H1 (cell line): Measurements from ENCODE around the gene DAP. TPM values are rescaled to one million over a fixed set of nuclear protein-coding genes. Genes with fewer than 3 reads are reported as not detected.

Experiments used
- CTCF ChIA-PET: fragments of 300-600 bp; sonication (Branson Sonifier 250); formaldehyde crosslinking; loops from one replicate; lab custom pipeline; 2021; ENCODE audit not compliant: partially characterized antibody; lab: Charles Lee
- POLR2A ChIA-PET: fragments of 300-600 bp; sonication (Branson Sonifier 250); formaldehyde crosslinking; loops from one replicate; lab custom pipeline; 2021; ENCODE audit warnings: inconsistent platforms; ENCODE audit not compliant: partially characterized antibody; lab: Charles Lee
- DNase-seq, 2 experiments: peaks; one replicate each; pipeline versions ENCODE4 v3.0.0 to v3.0.0-alpha.2; 2010 to 2022; ENCODE audit warnings: low spot score in 2 of 2, low read depth in 1 of 2, mixed read lengths in 1 of 2
- FAIRE-seq: peaks from 2 replicates; lab custom pipeline; 2011; peaks lifted over from hg19 to GRCh38; lab: Jason Lieb, UNC
- H2AFZ ChIP-seq: 2 replicates; pipeline ENCODE4 v1.8.1; 2012; ENCODE audit warnings: low read length, inconsistent platforms
- H2AK5ac ChIP-seq: 2 replicates; pipeline ENCODE4 v1.6.1; 2013; ENCODE audit warnings: low read depth, low read length
- H2BK120ac ChIP-seq: replicated peaks from 2 replicates; pipeline ENCODE3; 2013; ENCODE audit warnings: low read depth, low read length, inconsistent platforms
- H2BK12ac ChIP-seq: 2 replicates; pipeline ENCODE4 v1.6.1; 2013; ENCODE audit warnings: low read depth, low read length
- H2BK15ac ChIP-seq: 2 replicates; pipeline ENCODE4 v1.6.1; 2013; ENCODE audit warnings: low read length
- H2BK20ac ChIP-seq: 2 replicates; pipeline ENCODE4 v1.6.1; 2013; ENCODE audit warnings: low read length
- H2BK5ac ChIP-seq: 2 replicates; pipeline ENCODE4 v1.6.1; 2013; ENCODE audit warnings: low read depth, low read length
- H3K14ac ChIP-seq: 2 replicates; pipeline ENCODE4 v1.6.1; 2013; ENCODE audit warnings: inconsistent platforms; ENCODE audit not compliant: insufficient read length
- H3K18ac ChIP-seq: 2 replicates; pipeline ENCODE4 v1.6.1; 2013; ENCODE audit warnings: low read length; ENCODE audit errors: extremely low read depth
- H3K23ac ChIP-seq: 2 replicates; pipeline ENCODE4 v1.6.1; 2013; ENCODE audit warnings: inconsistent platforms; ENCODE audit not compliant: insufficient read length
- H3K23me2 ChIP-seq: 2 replicates; pipeline ENCODE4 v1.6.1; 2013; ENCODE audit warnings: low read depth, low read length
- H3K27ac ChIP-seq: 2 replicates; pipeline ENCODE4 v1.6.1; 2011; ENCODE audit warnings: low read depth, low read length, inconsistent platforms
- H3K27me3 ChIP-seq, 4 experiments: replicated peaks in 1 of 4; 1 replicate in 1 of 4; 2 replicates in 3 of 4; pipeline versions ENCODE4 v1.6.1 to v1.8.1; 2011 to 2013; ENCODE audit warnings: low read length in 3 of 4, mild to moderate bottlenecking in 3 of 4, inconsistent platforms in 2 of 4, mixed read lengths in 2 of 4, moderate library complexity in 1 of 4; ENCODE audit not compliant: control insufficient read depth in 3 of 4, insufficient read depth in 3 of 4; ENCODE audit errors: extremely low read depth in 1 of 4
- H3K36me3 ChIP-seq, 4 experiments: 2 replicates each; pipeline versions ENCODE4 v1.6.1 to v1.8.1; 2011 to 2013; ENCODE audit warnings: mild to moderate bottlenecking in 4 of 4, low read length in 3 of 4, moderate library complexity in 2 of 4, control low read depth in 1 of 4, inconsistent platforms in 1 of 4; ENCODE audit not compliant: insufficient read depth in 4 of 4, control insufficient read depth in 2 of 4
- H3K4ac ChIP-seq: replicated peaks from 2 replicates; pipeline ENCODE3; 2013; ENCODE audit warnings: low read length, low read depth, mixed read lengths, inconsistent platforms; ENCODE audit not compliant: insufficient read length
- H3K4me1 ChIP-seq, 4 experiments: replicated peaks in 1 of 4; 1 replicate in 1 of 4; 2 replicates in 3 of 4; pipeline versions ENCODE4 v1.6.1 to v1.8.1; 2011 to 2013; ENCODE audit warnings: low read length in 3 of 4, inconsistent platforms in 2 of 4, mixed read lengths in 1 of 4; ENCODE audit not compliant: insufficient read depth in 4 of 4, control insufficient read depth in 3 of 4
- H3K4me2 ChIP-seq, 2 experiments: 2 replicates each; pipeline versions ENCODE4 v1.6.1 to v1.8.1; 2011 to 2013; ENCODE audit warnings: low read depth in 2 of 2, low read length in 2 of 2, control low read depth in 1 of 2, inconsistent platforms in 1 of 2, mild to moderate bottlenecking in 1 of 2; ENCODE audit not compliant: insufficient read depth in 1 of 2
- H3K4me3 ChIP-seq, 4 experiments: fragments of 200-600, 300-600 bp in 1 of 4; sonication (generic), shearing (Covaris generic), sonication (Bioruptor Twin) in 1 of 4; 2 replicates each; pipeline versions ENCODE4 v1.5.1 to v1.8.1; 2011 to 2016; ENCODE audit warnings: low read length in 4 of 4, low read depth in 3 of 4, control low read depth in 2 of 4, inconsistent platforms in 2 of 4, mild to moderate bottlenecking in 2 of 4, mixed read lengths in 1 of 4, moderate library complexity in 1 of 4; ENCODE audit not compliant: insufficient read depth in 2 of 4; ENCODE audit errors: extremely low read depth in 1 of 4
- H3K56ac ChIP-seq: replicated peaks from 2 replicates; pipeline ENCODE3; 2013; ENCODE audit warnings: low read depth, mild to moderate bottlenecking, mixed read lengths, low read length, inconsistent platforms; ENCODE audit not compliant: insufficient read length
- H3K79me1 ChIP-seq: 2 replicates; pipeline ENCODE4 v1.6.1; 2013; ENCODE audit warnings: low read depth, low read length, control low read depth
- H3K79me2 ChIP-seq, 2 experiments: 2 replicates each; pipeline versions ENCODE4 v1.6.1 to v1.8.1; 2012 to 2013; ENCODE audit warnings: low read length in 2 of 2, mild to moderate bottlenecking in 2 of 2, inconsistent platforms in 1 of 2; ENCODE audit not compliant: insufficient read depth in 2 of 2, control insufficient read depth in 1 of 2
- H3K9ac ChIP-seq, 4 experiments: replicated peaks in 1 of 4; 1 replicate in 1 of 4; 2 replicates in 3 of 4; pipeline versions ENCODE4 v1.6.1 to v1.8.1; 2011 to 2013; ENCODE audit warnings: low read depth in 3 of 4, low read length in 3 of 4, control low read depth in 2 of 4, mild to moderate bottlenecking in 2 of 4, moderate library complexity in 2 of 4, inconsistent platforms in 1 of 4; ENCODE audit errors: extremely low read depth in 1 of 4
- H3K9me3 ChIP-seq, 2 experiments: 2 replicates each; pipeline versions ENCODE4 v1.6.1 to v1.8.1; 2012 to 2013; ENCODE audit warnings: mild to moderate bottlenecking in 2 of 2, moderate library complexity in 2 of 2, control low read depth in 1 of 2, inconsistent platforms in 1 of 2, low read depth in 1 of 2, low read length in 1 of 2, mixed read lengths in 1 of 2; ENCODE audit not compliant: insufficient read depth in 2 of 2
- H4K20me1 ChIP-seq, 2 experiments: replicated peaks in 1 of 2; 2 replicates each; pipeline versions ENCODE3 to v1.8.1; 2011 to 2013; ENCODE audit warnings: inconsistent platforms in 2 of 2, low read length in 2 of 2, mild to moderate bottlenecking in 1 of 2; ENCODE audit not compliant: insufficient read depth in 2 of 2, control insufficient read depth in 1 of 2
- H4K5ac ChIP-seq: 2 replicates; pipeline ENCODE4 v1.6.1; 2013; ENCODE audit warnings: low read length, low read depth, mixed read lengths, inconsistent platforms; ENCODE audit not compliant: insufficient read length
- H4K8ac ChIP-seq: 2 replicates; pipeline ENCODE4 v1.8.0; 2013; ENCODE audit warnings: mild to moderate bottlenecking, moderate library complexity, low read length, inconsistent platforms; ENCODE audit not compliant: insufficient read depth; ENCODE audit errors: extremely low read depth
- H4K91ac ChIP-seq: replicated peaks from 2 replicates; pipeline ENCODE3; 2013; ENCODE audit warnings: low read length, mixed read lengths, inconsistent platforms; ENCODE audit not compliant: insufficient read length
- EZH2 ChIP-seq: fragments of 200-600 bp; sonication (generic); IDR thresholded peaks from 2 replicates; pipeline ENCODE4 v1.7.1; 2012; ENCODE audit warnings: low read depth, mild to moderate bottlenecking, moderate library complexity, low read length, inconsistent platforms; ENCODE audit not compliant: severe bottlenecking
- ZNF274 ChIP-seq: IDR thresholded peaks from 2 replicates; pipeline ENCODE4 v1.7.0; 2012; ENCODE audit warnings: low read length, borderline replicate concordance; ENCODE audit errors: extremely low read depth
- WGBS, 2 experiments: shearing (Covaris generic) in 1 of 2; methylation state at CpG; one replicate each; pipeline versions ENCODE4 v1.1.6 to v1.1.7; 2013 to 2015; ENCODE audit warnings: low lambda C conversion rate in 2 of 2, mixed read lengths in 2 of 2, inconsistent platforms in 1 of 2, low coverage in 1 of 2, missing lambda C conversion rate in 1 of 2; ENCODE audit not compliant: insufficient replicate concordance in 2 of 2, insufficient coverage in 1 of 2, insufficient read length in 1 of 2; ENCODE audit errors: extremely low coverage in 1 of 2, missing lambda C conversion rate in 1 of 2; 5-methylcytosine and 5-hydroxymethylcytosine counted together
- polyA plus RNA-seq, 7 experiments: library from polyadenylated mRNA; depleted of rRNA in 3 of 7; stranded (reverse) in 5 of 7; unstranded in 2 of 7; fragments of >200 nt in 5 of 7; fragments of 200-250 nt in 2 of 7; gene quantifications; 1 replicate in 5 of 7; 2 replicates in 1 of 7; 4 replicates in 1 of 7; pipeline versions ENCODE4 v1.2.1 to v1.2.3, GENCODE V29; 2011 to 2013; ENCODE audit warnings: missing spikeins in 2 of 7, mixed read lengths in 2 of 7
- total RNA-seq: library from RNA; stranded (reverse); fragmentation: NEBNext Ultra II Directional; extraction: Animal tissue kit (Norgen Biotek cat#: 25700); gene quantifications from 2 replicates; pipeline ENCODE4 v1.2.1, GENCODE V29; 2021

Gene DAP
- total and polyA plus RNA-seq, 2 of the 8 experiments (the other 6 are each of a cell fraction or from before 2014, with no cell fraction given), result 26.2 to 44.4 TPM

- H4K8ac ChIP-seq, result no peak overlapping the region
- H3K36me3 ChIP-seq, result no peaks in the 10 kb centered on the region; a peak in 1 of 8 replicates
- no peak overlapping the region for H2BK12ac ChIP-seq
- H3K4me1 ChIP-seq, result peaks cover 0 to 2% (median under 1%) of the 10 kb centered on the region in 4 experiments; a peak in 1 of 7 replicates
- FAIRE-seq, result no peak
- H4K91ac ChIP-seq, result no peak overlapping the region
- H3K4ac ChIP-seq, result no peak overlapping the region
- no peak overlapping the region for H2BK15ac ChIP-seq
- DNase-seq, result no peak
- no peak overlapping the region for H4K5ac ChIP-seq
- TF ChIP-seq ZNF274 (no peak), EZH2 (no peak)
- H3K9ac ChIP-seq, result no peak overlapping the region
- no peak overlapping the region for H2BK20ac ChIP-seq
- no peak overlapping the region for H2AK5ac ChIP-seq
- H3K18ac ChIP-seq, result no peak overlapping the region
- H3K79me1 ChIP-seq, result peaks cover 10% of the 10 kb centered on the region
- H3K23ac ChIP-seq, result no peak overlapping the region
- no peaks in the 10 kb centered on the region; the same call in 1 of the 2 replicates for H3K23me2 ChIP-seq
- H3K14ac ChIP-seq, result no peak overlapping the region
- peaks cover 0 to 13% of the 10 kb centered on the region in 2 experiments; a peak in 1 of 4 replicates for H3K79me2 ChIP-seq
- ChIA-PET POLR2A (no interaction called here), CTCF (interaction anchor here (0.7 to 3.1 kb wide), 7 partner anchors 11 to 109 kb away, joined by 4 to 13 read pairs (median 5); no protein-coding TSS in a partner anchor)
- H3K27ac ChIP-seq, result no peak overlapping the region
- H2BK120ac ChIP-seq, result no peak overlapping the region
- H3K56ac ChIP-seq, result no peak overlapping the region
- WGBS, 2 experiments, result 91% methylated on average over 9 of the region's 9 CpGs; no CpG with 5 or more reads in 1 of the 2 experiments
- no peak overlapping the region for H2BK5ac ChIP-seq
- peaks cover 0 to 1% of the 10 kb centered on the region in 2 experiments for H4K20me1 ChIP-seq
- H2AFZ ChIP-seq, result no peak overlapping the region
- H3K9me3 ChIP-seq, result no peaks in the 10 kb centered on the region
- H3K4me2 ChIP-seq, result no peak overlapping the region
- no peaks in the 10 kb centered on the region for H3K27me3 ChIP-seq
- no peak overlapping the region for H3K4me3 ChIP-seq
These were observed 7.9 kb downstream of the DAP start for GRCh38 chr5:10753178-10753577.
